ENCODE data around the gene SLC37A1. TPM values are rescaled to one million over a fixed set of nuclear protein-coding genes. Genes with fewer than 3 reads are reported as not detected.

The SLC37A1 gene
- total and polyA plus RNA-seq, 5 experiments from 2014 or later: 2.7 to 18.7 (median 6.9) TPM

DNA sequence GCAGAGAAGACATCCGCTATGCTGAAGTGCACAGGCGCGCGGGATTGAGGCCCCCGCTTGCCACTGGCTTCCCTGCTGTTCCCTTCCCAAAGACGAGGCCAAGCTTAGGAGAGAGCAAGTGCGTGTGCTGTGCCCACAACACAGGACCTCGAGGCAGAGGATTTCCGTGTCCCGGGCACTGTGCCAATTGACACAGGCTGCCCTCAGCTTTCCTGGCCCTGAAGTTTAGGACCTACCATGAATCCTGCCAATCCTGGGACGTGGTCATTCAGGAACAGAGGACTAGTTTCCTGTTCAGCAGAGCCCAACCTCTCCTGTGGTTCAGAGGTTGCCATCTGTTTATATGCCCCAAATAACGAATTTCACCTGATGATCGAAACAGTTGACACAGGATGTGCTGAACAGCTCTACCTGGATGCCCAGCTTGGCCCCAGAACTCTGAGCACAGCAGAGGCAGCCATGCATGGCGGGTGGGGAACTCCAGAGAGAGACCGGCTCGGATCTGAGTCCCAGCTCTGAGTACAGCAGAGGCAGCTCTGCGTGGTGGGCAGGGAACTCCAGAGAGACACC is 22.0 kb downstream of the SLC37A1 start:
- Mint-ChIP-seq H3K4me1 (peaks cover 12 to 50% (median 19%) of the 10 kb centered on the region in 4 donors), H3K9me3 (no peaks in the 10 kb centered on the region), H3K36me3 (peaks cover 0 to 34% (median 5%) of the 10 kb centered on the region in 3 donors), H3K4me3 (no peak overlapping the region), H3K27ac (peak overlapping the region in 3 of 10 donors; percentile 15 to 79 (median 22)), H3K27me3 (no peaks in the 10 kb centered on the region)
- peak in 1 of 2 donors; percentile 23 for ATAC-seq
- DNase-seq: no peak
- POLR2A ChIA-PET: interaction anchor here (0.9 to 1.6 kb wide), 2 partner anchors 8 to 21 kb away, joined by 4 to 6 read pairs; partner anchors contain the start of gene SLC37A1

DNA sequence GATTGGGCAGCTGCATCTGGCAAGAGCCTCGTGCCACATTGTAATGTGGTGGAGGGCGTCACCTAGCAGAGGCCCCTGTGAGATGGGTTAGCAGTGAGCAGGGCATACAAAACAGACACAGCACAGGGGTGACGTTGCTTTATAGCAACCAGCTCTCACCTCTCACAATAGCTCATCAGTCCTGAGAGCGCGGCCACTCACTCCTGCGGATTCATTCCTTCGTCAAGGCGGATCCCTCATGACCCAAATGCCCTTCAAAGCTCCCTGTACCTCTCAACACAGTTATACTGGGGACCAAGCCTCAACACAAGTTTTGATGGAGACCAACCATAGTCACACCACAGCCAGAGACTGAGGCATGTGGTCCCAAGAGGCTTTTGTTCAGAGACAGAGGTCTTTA is 22.9 kb downstream of the SLC37A1 start:
- peaks cover 0 to 39% (median 9%) of the 10 kb centered on the region in 3 donors for H3K36me3 Mint-ChIP-seq
- ATAC-seq (no peak), DNase-seq (no peak)
- no peaks in the 10 kb centered on the region for H3K27me3 Mint-ChIP-seq
- peak overlapping the region in 1 of 10 donors; percentile 53 for H3K27ac Mint-ChIP-seq
- H3K4me3 Mint-ChIP-seq: no peak overlapping the region
- H3K4me1 Mint-ChIP-seq: peaks cover 12 to 48% (median 18%) of the 10 kb centered on the region in 4 donors
- H3K9me3 Mint-ChIP-seq: no peaks in the 10 kb centered on the region
- POLR2A ChIA-PET: interaction anchor here (0.9 kb wide), 1 partner anchor 8 kb away, joined by 6 read pairs; no protein-coding TSS in a partner anchor

DNA sequence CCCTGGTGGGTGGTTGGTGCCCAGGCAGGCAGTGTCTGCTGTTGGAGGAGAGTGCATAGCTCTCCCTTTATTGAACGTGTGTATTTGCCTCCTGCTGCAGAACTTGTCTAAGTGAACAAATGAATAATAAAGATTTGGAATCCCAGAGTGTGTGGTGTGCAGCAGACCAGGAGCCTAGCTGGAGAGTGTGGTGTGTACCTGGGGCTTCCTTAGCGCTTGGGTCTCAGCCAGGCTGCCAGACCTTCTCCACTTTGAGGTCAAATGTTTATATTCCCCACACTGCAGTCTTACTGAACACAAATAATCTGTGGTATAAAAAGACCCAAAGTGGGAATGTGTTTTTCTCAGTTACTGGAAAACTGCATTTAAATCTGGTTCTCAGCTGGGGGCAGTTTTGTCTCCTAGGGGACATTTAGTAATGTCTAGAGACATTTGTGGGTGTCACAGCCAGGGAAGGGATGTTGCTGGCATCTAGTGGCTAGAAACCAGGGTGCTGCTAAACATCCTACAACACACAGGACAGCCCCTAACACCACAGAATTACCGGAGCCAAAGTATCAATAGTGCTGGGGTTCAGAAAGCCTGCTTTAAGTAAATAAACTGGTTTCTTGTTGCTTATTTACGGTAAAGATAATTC is 23.6 kb downstream of the SLC37A1 start:
- Mint-ChIP-seq H3K4me1 (peaks cover 12 to 48% (median 18%) of the 10 kb centered on the region in 4 donors), H3K36me3 (peaks cover 0 to 39% (median 10%) of the 10 kb centered on the region in 3 donors), H3K9me3 (no peaks in the 10 kb centered on the region), H3K27ac (peak overlapping the region in 2 of 10 donors; percentile 8 to 37), H3K27me3 (no peaks in the 10 kb centered on the region), H3K4me3 (no peak overlapping the region)
- POLR2A ChIA-PET: no interaction called here
- peak in 3 of 10 donors; percentile 11 to 32 (median 31) for DNase-seq
- ATAC-seq: peak; percentile 51 to 64

DNA sequence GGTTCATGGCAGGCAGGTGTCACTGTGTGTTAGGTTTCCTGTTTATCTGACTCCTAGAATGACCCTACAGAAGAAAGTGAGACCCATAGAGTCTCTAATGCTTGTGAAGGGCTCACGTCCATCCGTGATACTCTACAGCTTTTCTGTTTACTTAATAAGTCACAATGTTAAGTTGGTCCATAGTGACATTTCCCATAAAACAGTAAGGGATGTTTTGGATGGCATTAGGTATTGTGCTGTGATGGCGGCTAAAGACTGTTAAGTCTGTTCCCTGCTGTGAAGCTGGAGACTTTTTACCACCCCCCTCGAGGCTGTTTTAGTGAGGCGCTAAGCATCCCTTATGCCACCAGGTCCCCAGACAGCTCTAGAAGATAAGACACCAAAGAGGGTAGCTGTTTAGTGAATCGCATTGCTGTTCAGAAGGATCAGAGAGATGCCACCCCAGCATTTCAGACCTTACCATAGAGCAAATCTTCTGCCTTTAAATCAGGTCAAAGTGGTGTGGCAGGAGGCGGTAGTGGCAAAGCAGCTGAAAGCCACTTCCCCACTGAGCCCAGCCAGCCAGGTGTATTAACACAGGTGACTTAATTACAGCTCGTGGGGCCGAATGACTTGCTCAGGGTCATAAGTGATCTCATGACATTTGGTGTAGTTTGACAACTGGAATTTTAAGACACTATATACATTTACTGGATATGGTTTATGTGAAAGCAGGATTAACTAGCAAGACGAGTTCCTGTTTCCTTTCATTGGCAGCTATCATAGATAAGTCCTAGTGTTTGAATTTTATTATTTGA is 25.0 kb downstream of the SLC37A1 start:
- POLR2A ChIA-PET: interaction anchor here (0.6 to 0.8 kb wide), 2 partner anchors 13 to 29 kb away, joined by 3 read pairs; no protein-coding TSS in a partner anchor
- Mint-ChIP-seq H3K9me3 (no peaks in the 10 kb centered on the region), H3K27ac (peak overlapping the region in 4 of 10 donors; percentile 9 to 69 (median 56)), H3K27me3 (no peaks in the 10 kb centered on the region), H3K4me3 (no peak overlapping the region), H3K36me3 (peaks cover 0 to 51% (median 15%) of the 10 kb centered on the region in 3 donors), H3K4me1 (peaks cover 9 to 36% (median 15%) of the 10 kb centered on the region in 4 donors)
- ATAC-seq (no peak), DNase-seq (no peak)

DNA sequence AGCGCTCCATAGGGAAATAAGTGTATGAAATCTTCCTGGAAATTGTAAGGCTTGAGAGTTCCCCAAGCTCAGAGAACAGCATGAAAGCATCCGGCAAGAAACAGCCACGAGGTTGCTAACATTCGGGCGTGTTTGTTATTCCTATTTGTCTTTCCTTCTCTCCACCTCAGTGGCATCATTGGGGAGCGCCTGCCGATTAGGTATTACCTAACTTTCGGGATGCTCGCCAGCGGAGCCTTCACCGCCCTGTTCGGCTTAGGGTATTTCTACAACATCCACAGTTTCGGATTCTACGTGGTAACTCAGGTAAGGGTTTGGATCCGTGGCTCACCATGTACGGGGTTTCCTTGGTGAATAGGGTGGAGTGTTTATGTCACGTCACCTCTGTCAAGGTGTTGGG is 25.7 kb downstream of the SLC37A1 start:
- H3K4me1 Mint-ChIP-seq: peaks cover 6 to 29% (median 11%) of the 10 kb centered on the region in 4 donors
- DNase-seq (no peak), ATAC-seq (no peak)
- H3K27me3 Mint-ChIP-seq: no peaks in the 10 kb centered on the region
- no peak overlapping the region for H3K27ac Mint-ChIP-seq
- POLR2A ChIA-PET: interaction anchor here (0.8 kb wide), 1 partner anchor 29 kb away, joined by 3 read pairs; no protein-coding TSS in a partner anchor
- peaks cover 0 to 56% (median 18%) of the 10 kb centered on the region in 3 donors for H3K36me3 Mint-ChIP-seq
- no peak overlapping the region for H3K4me3 Mint-ChIP-seq
- no peaks in the 10 kb centered on the region for H3K9me3 Mint-ChIP-seq

DNA sequence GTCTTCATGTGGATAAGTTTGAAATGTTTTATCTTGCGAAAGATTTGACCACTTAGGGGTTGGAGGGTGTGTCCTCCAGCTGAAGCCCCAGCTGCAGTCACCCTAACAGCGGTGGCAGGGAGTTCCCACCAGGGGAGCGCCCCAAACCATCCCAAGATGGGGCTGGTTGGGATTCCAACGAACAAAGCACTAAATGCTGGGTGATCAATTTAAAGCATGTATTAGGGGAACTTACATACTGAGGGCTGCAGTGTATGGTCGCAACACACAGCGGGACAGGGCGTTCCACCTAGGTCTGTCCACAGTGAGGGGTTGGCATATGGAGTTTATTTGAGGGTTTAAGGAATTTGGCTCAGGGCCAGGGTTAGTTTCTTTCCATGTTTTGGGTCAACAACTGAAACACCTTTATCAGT is 26.3 kb downstream of the SLC37A1 start:
- Mint-ChIP-seq H3K27me3 (no peaks in the 10 kb centered on the region), H3K4me1 (peaks cover 3 to 24% (median 7%) of the 10 kb centered on the region in 4 donors), H3K9me3 (no peaks in the 10 kb centered on the region), H3K4me3 (no peak overlapping the region), H3K36me3 (peaks cover 0 to 59% (median 23%) of the 10 kb centered on the region in 3 donors), H3K27ac (peak overlapping the region in 1 of 10 donors; percentile 28)
- POLR2A ChIA-PET: no interaction called here
- no peak for DNase-seq
- no peak for ATAC-seq

DNA sequence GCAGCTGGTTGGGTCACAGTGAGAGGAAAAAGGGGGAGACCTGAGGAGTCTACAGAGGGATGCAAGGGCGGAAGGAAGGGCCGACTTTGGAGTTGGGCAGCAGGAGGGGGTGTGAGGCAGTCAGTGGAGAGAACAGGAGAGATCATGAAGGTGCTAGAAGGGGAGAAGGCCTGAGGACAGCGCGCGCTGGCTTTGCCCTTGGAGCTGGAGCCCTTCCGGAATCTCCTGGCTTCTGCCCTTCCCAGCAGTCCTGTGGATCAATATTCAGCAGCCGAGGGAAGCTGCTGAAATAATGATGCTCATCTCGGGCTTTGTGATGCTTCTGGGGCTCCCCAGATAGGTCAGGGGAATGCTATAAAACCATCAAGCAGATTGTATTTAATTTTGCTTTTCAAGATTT is 26.7 kb downstream of the SLC37A1 start:
- ATAC-seq: no peak
- Mint-ChIP-seq H3K36me3 (peaks cover 0 to 63% (median 23%) of the 10 kb centered on the region in 3 donors), H3K9me3 (no peaks in the 10 kb centered on the region), H3K27me3 (no peaks in the 10 kb centered on the region), H3K4me1 (peaks cover 3 to 22% (median 8%) of the 10 kb centered on the region in 4 donors), H3K27ac (peak overlapping the region in 1 of 10 donors; percentile 16), H3K4me3 (no peak overlapping the region)
- POLR2A ChIA-PET: no interaction called here
- no peak for DNase-seq

DNA sequence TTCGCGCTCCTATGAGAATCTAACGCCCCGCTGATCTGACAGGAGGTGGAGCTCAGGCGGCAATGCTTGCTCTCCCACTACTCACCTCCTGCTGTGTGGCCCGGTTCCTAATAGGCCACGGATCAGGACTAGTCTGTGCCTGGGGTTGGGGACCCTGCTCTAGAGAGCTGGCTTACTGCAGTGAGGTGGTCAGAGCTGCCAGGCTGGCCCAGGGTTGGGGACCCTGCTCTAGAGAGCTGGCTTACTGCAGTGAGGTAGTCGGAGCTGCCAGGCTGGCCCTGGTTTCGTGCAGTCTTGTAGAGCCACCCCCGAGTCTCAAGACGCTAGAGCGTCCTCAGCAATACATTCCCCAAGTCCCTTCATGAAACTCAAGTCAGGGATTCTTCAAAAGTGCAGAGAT is 27.5 kb downstream of the SLC37A1 start:
- ATAC-seq (no peak), DNase-seq (no peak)
- no peak overlapping the region for H3K27ac Mint-ChIP-seq
- H3K9me3 Mint-ChIP-seq: no peaks in the 10 kb centered on the region
- H3K36me3 Mint-ChIP-seq: peaks cover 0 to 62% (median 24%) of the 10 kb centered on the region in 3 donors
- peaks cover 3 to 16% (median 8%) of the 10 kb centered on the region in 4 donors for H3K4me1 Mint-ChIP-seq
- no peak overlapping the region for H3K4me3 Mint-ChIP-seq
- POLR2A ChIA-PET: no interaction called here
- H3K27me3 Mint-ChIP-seq: no peaks in the 10 kb centered on the region

DNA sequence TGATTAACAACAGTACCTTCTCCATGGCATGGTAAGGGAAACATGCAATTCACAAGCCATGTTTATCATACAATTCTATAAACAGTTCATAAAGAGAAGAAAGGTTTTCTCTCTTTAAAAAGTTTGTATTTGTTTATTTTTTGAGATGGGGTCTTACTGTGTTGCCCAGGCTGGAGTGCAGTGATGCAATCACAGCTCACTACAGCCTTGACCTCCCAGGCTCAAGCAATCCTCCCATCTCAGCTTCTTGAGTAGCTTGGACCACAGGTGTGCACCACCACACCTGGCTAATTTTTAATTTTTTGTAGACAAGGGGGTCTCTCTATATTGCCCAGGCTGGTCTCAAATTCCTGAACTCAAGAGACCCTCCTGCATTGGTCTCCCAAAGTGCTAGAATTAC is 28.0 kb downstream of the SLC37A1 start:
- no peaks in the 10 kb centered on the region for H3K27me3 Mint-ChIP-seq
- H3K36me3 Mint-ChIP-seq: peaks cover 0 to 65% (median 28%) of the 10 kb centered on the region in 3 donors
- no peak for ATAC-seq
- POLR2A ChIA-PET: no interaction called here
- H3K9me3 Mint-ChIP-seq: no peaks in the 10 kb centered on the region
- no peak overlapping the region for H3K27ac Mint-ChIP-seq
- no peak overlapping the region for H3K4me3 Mint-ChIP-seq
- H3K4me1 Mint-ChIP-seq: peaks cover 3 to 14% (median 8%) of the 10 kb centered on the region in 4 donors
- DNase-seq: no peak

DNA sequence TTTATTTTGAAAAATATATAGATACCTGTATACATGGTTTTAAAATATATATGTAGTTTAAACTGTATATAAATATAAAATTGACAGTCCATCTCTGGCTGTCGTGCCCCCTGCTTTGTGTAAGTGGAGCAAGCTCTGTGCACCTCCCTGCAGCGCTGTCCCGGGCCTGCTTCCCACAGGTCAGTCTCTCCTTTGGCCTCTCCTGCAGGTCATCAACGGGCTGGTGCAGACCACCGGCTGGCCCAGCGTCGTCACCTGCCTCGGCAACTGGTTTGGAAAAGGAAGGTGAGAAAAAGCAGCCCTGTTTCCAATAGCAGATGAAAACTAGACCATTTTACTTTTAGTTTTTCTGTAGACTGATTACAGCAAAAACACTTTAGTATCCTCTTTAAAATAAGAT is 28.5 kb downstream of the SLC37A1 start:
- Mint-ChIP-seq H3K36me3 (peaks cover 0 to 69% (median 28%) of the 10 kb centered on the region in 3 donors), H3K9me3 (no peaks in the 10 kb centered on the region)
- POLR2A ChIA-PET: interaction anchor here (1.1 kb wide), 1 partner anchor 10 kb away, joined by 4 read pairs; no protein-coding TSS in a partner anchor

DNA sequence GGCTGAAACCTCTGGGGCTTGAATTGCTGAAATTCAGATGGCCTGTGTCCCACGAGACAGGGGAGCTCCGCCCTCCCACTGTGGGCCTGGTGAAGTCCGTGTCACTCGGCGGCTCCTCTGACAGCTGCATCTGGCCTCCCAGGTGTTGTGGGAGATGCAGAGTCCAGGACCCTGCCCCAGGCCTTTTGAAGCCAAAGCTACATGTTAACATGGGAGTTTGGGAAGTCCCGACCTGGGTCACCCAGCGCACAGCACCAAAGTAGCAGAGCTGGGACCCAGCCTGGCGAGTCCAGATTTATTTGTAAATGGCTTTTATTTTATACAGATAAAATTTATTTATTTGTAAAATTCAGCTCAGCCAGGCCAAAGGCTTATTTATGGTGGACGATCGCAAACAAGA is 28.9 kb downstream of the SLC37A1 start:
- H3K4me3 Mint-ChIP-seq: no peak overlapping the region

More for the DNA sequence above, 28.5 kb downstream of the SLC37A1 start:
- no peak overlapping the region for H3K4me3 Mint-ChIP-seq
- peaks cover 4 to 12% (median 8%) of the 10 kb centered on the region in 4 donors for H3K4me1 Mint-ChIP-seq
- H3K27ac Mint-ChIP-seq: no peak overlapping the region
- no peaks in the 10 kb centered on the region for H3K27me3 Mint-ChIP-seq
- DNase-seq: peak in 1 of 10 donors; percentile 23
- no peak for ATAC-seq

DNA sequence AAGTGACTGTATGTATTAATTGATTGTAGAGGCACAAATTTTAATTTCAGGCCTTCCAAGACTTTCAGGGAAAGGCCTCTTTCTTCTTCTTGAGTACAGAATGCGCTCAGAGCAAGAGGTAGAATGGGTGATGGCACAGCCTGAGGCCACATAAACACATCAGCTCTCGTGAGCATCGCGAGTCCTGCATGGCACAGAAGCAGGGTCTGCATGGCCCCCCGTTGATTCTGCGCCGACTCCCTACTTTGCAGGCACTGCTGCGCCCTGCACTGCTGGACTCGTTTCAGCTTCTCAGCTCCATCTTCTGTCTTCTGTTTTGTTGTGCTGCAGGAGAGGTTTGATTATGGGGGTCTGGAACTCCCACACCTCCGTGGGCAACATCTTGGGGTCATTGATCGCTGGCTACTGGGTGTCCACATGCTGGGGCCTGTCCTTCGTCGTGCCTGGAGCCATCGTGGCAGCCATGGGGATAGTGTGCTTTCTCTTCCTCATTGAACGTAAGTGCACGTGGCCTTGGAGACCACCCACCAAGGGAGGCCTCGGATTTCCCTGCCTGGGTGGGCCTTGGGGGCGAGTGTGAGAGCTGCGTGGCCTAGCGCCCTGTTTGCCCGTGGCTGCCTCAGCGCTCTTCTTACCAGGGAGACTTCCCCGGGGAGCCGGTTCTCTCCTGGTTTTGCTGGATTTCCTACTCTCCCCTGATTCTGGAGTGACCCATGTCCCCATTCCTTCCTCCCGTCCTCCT is 29.6 kb downstream of the SLC37A1 start:
- no peak overlapping the region for H3K4me3 Mint-ChIP-seq
- peaks cover 4 to 7% (median 6%) of the 10 kb centered on the region in 4 donors for H3K4me1 Mint-ChIP-seq
- H3K36me3 Mint-ChIP-seq: peaks cover 0 to 76% (median 35%) of the 10 kb centered on the region in 3 donors
- no peak overlapping the region for H3K27ac Mint-ChIP-seq
- H3K9me3 Mint-ChIP-seq: no peaks in the 10 kb centered on the region
- H3K27me3 Mint-ChIP-seq: no peaks in the 10 kb centered on the region
- POLR2A ChIA-PET: interaction anchor here (1.1 kb wide), 1 partner anchor 11 kb away, joined by 4 read pairs; no protein-coding TSS in a partner anchor
- DNase-seq (peak in 1 of 10 donors; percentile 28), ATAC-seq (no peak)

More for the DNA sequence above, 28.9 kb downstream of the SLC37A1 start:
- Mint-ChIP-seq H3K4me1 (peaks cover 4 to 9% (median 7%) of the 10 kb centered on the region in 4 donors), H3K36me3 (peaks cover 0 to 73% (median 30%) of the 10 kb centered on the region in 3 donors), H3K9me3 (no peaks in the 10 kb centered on the region), H3K27ac (no peak overlapping the region), H3K27me3 (no peaks in the 10 kb centered on the region)
- DNase-seq (peak in 1 of 10 donors; percentile 11), ATAC-seq (no peak)
- POLR2A ChIA-PET: interaction anchor here (1.1 kb wide), 1 partner anchor 10 kb away, joined by 4 read pairs; no protein-coding TSS in a partner anchor

Measured in naive thymus-derived CD8-positive, alpha-beta T cell (primary cell).